C4-2B (cell line): ENCODE results near the gene ABLIM3.

ENCODE experiments used
- H3K27ac ChIP-seq: fragments of 450-650 bp; 2 replicates; pipeline ENCODE4 v1.5.1; 2017
- ZFX ChIP-seq: fragments of 450-650 bp; IDR thresholded peaks from 2 replicates; pipeline ENCODE4 v1.6.1; 2017
- TF ChIP-seq, protein P1 (sequence below): fragments of 450-650 bp; conservative IDR thresholded peaks from 2 replicates; pipeline ENCODE4 v1.5.1; 2017; ENCODE audit warnings: mild to moderate bottlenecking

The ABLIM3 gene

DNA sequence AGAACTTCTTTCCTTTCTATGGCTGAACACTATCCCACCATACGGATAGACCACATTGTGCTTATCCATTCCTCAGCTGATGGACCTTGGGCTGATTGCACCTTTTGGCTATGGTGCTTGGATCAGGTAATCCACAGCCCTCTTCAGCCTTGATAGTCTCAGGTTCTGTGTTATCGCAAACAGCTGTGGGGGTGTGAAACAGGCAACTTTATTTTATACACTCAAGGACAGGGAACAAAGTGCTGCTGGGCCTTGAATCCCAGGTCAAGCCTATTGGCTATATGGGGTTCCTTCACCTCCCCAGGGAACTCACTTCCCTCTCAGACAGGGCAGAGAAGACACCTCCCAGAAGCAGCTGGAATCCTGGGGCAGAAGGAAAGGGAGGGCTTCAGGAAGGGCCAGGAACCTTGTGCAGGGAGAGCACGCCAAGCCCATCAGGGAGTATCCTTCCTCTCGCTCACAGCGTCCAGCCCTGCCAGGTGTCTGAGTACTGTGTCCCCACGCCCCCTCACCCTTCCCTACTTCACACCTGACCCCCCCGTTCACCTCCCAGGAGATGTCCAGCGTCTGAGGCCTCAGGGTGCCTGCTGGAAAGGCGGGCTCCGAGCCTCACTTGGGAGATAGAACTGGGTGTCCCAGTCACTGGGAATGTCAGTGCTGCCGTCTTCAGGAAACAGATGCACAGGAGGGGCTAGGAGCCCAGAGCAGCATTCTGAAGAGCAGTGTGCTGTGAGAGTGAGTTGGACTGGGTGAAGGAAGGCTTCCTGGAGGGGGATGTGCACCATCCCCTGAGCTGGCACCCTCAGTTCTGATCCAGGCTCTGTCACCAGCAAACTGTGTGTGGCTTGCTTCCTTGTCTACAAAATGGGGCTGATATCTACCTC, 163.1 kb downstream of the ABLIM3 start:
- TF ChIP-seq, protein P1, sequence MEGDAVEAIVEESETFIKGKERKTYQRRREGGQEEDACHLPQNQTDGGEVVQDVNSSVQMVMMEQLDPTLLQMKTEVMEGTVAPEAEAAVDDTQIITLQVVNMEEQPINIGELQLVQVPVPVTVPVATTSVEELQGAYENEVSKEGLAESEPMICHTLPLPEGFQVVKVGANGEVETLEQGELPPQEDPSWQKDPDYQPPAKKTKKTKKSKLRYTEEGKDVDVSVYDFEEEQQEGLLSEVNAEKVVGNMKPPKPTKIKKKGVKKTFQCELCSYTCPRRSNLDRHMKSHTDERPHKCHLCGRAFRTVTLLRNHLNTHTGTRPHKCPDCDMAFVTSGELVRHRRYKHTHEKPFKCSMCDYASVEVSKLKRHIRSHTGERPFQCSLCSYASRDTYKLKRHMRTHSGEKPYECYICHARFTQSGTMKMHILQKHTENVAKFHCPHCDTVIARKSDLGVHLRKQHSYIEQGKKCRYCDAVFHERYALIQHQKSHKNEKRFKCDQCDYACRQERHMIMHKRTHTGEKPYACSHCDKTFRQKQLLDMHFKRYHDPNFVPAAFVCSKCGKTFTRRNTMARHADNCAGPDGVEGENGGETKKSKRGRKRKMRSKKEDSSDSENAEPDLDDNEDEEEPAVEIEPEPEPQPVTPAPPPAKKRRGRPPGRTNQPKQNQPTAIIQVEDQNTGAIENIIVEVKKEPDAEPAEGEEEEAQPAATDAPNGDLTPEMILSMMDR, result no peak
- no peak for TF ChIP-seq ZFX
- no peak overlapping the region for H3K27ac ChIP-seq

DNA sequence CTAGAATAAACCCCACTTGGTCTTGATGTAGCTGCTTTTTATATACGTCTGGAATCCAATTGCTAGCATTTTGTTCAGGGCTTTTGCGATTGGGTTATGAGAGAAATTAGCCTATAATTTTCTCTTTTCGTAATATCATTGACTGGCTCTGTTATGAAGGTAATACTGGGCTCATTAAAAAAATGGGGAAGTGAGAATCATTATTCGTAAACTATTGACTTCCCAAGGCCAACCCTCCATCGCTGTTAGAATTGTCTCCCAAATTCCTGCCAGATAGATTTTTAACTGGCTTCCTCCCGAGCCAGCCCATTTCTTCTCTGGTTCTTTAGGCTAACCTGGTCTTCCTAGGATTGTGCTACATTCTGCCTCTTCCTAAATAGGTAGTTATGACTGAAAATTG, 168.1 kb downstream of the ABLIM3 start:
- TF ChIP-seq, protein P1, result no peak
- no peak for TF ChIP-seq ZFX
- H3K27ac ChIP-seq, result no peak overlapping the region
